ENCODE data around the gene KRT72. TPM values are rescaled to one million over a fixed set of nuclear protein-coding genes. Genes with fewer than 3 reads are reported as not detected.
"Not testable (repeated sequence)": the region's sequence is repeated elsewhere in the genome, so short reads cannot be mapped to it uniquely, and the experiment has no call there.

KRT72 gene
- total RNA-seq, 2 experiments from 2014 or later: 2.3 TPM

DNA sequence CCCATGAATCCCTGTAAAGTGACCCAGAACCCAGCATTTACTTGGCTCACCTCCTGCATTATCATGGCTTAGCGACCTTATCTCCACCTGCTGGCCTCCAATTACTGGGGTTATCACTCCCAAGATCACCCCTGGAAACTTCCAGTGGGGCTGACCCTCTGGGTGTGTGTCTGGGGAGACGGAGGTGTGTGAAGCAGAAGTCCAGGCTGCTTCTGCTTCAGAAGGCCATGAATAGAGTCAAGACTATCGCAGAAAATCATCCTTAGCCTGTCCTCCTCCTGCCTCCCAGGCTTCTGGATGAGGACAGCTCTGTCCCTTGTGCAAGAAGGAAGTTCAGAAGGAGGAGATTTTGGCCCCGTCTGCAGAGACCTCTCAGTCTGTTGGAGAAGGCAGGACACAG is 408 bp upstream of the KRT72 start:
- H3K4me1 Mint-ChIP-seq (ENCODE audit: low read depth): peaks cover 46% of the 10 kb centered on the region

DNA sequence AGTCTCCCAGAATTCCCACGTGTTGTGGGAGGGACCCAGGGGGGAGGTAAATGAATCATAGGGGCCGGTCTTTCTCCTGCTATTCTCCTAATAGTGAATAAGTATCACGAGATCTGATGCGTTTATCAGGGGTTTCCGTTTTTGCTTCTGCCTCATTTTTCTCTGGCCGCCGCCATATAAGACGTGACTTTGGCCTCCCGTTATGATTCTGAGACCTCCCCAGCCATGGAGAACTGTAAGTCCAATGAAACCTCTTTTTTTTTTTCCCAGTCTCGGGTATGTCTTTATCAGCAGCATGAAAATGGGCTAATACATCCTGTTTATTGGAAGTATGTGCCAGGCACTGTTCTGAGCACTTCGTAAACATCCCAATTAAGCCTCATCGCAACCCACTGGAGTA is 788 bp downstream of the KRT72 start:
- no peaks in the 10 kb centered on the region for H3K9me3 Mint-ChIP-seq
- no peak overlapping the region for H3K27ac Mint-ChIP-seq
- no peaks in the 10 kb centered on the region for H3K27me3 Mint-ChIP-seq (ENCODE audit: low read depth)
- DNase-seq: no peak
- H3K4me1 Mint-ChIP-seq (ENCODE audit: low read depth): peaks cover 37% of the 10 kb centered on the region
- intact Hi-C loops (cut with micrococcal nuclease): no loop called here
- no peaks in the 10 kb centered on the region for H3K36me3 Mint-ChIP-seq (ENCODE audit: low read depth)
- no peak overlapping the region for H3K4me3 Mint-ChIP-seq
- CTCF ChIA-PET: interaction anchor here (1.2 kb wide), 1 partner anchor 279 kb away, joined by 3 read pairs; no protein-coding TSS in a partner anchor

More for the DNA sequence above, 408 bp upstream of the KRT72 start:
- intact Hi-C loops (cut with micrococcal nuclease): no loop called here
- Mint-ChIP-seq H3K9me3 (no peaks in the 10 kb centered on the region), H3K27me3 (ENCODE audit: low read depth) (no peaks in the 10 kb centered on the region), H3K27ac (no peak overlapping the region), H3K36me3 (ENCODE audit: low read depth) (peaks cover under 1% of the 10 kb centered on the region), H3K4me3 (no peak overlapping the region)
- DNase-seq: peak; percentile 3
- CTCF ChIA-PET: interaction anchor here (1.0 kb wide), 1 partner anchor 15 kb away, joined by 3 read pairs; no protein-coding TSS in a partner anchor

DNA sequence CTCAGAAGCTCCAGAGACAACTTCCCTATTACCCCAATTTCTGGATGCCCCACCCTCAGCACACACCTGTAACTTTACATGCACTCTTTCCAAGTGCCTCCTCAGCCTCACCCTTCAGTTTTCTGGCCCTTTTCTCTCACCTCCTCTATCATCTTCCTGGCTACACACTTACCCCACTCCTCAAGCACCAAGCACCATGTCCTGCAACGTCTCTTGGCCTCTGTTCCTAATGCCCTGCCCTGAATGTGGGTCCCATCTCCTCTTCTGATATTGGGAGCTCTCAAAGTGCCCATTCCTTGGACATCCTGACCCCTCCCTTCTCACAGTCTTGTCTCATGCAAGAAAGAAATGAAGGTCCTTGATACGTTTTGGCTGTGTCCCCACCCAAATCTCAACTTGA is 1.2 kb downstream of the KRT72 start:
- Mint-ChIP-seq H3K36me3 (ENCODE audit: low read depth) (no peaks in the 10 kb centered on the region), H3K27me3 (ENCODE audit: low read depth) (no peaks in the 10 kb centered on the region), H3K4me1 (ENCODE audit: low read depth) (peaks cover 34% of the 10 kb centered on the region), H3K9me3 (no peaks in the 10 kb centered on the region), H3K27ac (no peak overlapping the region), H3K4me3 (no peak overlapping the region)
- no peak for DNase-seq
- intact Hi-C loops (cut with micrococcal nuclease): no loop called here
- CTCF ChIA-PET: interaction anchor here (0.7 to 1.2 kb wide), 2 partner anchors 14 to 280 kb away, joined by 3 read pairs; no protein-coding TSS in a partner anchor

DNA sequence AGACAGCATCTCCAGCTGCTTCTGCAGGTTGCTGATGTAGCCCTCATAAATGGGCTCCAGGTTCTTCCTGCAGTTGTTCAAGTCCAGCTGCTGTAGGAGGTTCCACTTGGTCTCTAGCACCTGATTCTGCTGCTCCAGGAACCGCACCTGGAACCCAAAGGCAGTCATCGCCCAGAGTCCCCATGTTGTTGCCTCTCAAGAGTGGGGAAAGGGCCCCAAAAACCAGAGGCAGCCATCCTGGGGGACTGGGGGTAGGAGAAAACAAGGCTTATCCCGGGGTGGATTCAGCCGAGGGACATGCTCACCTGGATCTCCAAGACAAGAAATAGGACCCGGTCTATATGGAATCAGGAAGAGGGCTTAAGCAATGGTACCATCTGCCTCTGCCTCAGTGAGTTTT is 2.3 kb downstream of the KRT72 start:
- no peaks in the 10 kb centered on the region for H3K27me3 Mint-ChIP-seq (ENCODE audit: low read depth)
- no peaks in the 10 kb centered on the region for H3K9me3 Mint-ChIP-seq
- no peak overlapping the region for H3K27ac Mint-ChIP-seq
- CTCF ChIA-PET: interaction anchor here (0.9 kb wide), 1 partner anchor 94 kb away, joined by 3 read pairs; no protein-coding TSS in a partner anchor
- intact Hi-C loops (cut with micrococcal nuclease): no loop called here
- no peak overlapping the region for H3K4me3 Mint-ChIP-seq
- peaks cover 24% of the 10 kb centered on the region for H3K4me1 Mint-ChIP-seq (ENCODE audit: low read depth)
- DNase-seq: no peak
- H3K36me3 Mint-ChIP-seq (ENCODE audit: low read depth): no peaks in the 10 kb centered on the region

DNA sequence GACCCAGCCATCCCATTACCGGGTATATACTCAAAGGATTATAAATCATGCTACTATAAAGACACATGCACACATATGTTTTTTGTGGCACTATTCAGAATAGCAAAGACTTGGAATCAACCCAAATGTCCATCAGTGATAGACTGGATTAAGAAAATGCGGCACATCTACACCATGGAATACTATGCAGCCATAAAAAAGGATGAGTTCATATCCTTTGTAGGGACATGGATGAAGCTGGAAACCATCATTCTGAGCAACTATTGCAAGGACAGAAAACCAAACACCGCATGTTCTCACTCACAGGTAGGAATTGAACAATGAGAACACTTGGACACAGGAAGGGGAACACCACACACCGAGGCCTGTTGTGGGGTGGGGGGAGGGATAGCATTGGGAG is 7.0 kb downstream of the KRT72 start:
- H3K36me3 Mint-ChIP-seq (ENCODE audit: low read depth); H3K27ac Mint-ChIP-seq; H3K4me1 Mint-ChIP-seq (ENCODE audit: low read depth); DNase-seq; H3K9me3 Mint-ChIP-seq; H3K27me3 Mint-ChIP-seq (ENCODE audit: low read depth); intact Hi-C loops (cut with micrococcal nuclease); H3K4me3 Mint-ChIP-seq: not testable (repeated sequence)
- CTCF ChIA-PET: interaction anchor here (0.7 to 1.6 kb wide), 2 partner anchors 12 to 277 kb away, joined by 4 to 5 read pairs; no protein-coding TSS in a partner anchor

DNA sequence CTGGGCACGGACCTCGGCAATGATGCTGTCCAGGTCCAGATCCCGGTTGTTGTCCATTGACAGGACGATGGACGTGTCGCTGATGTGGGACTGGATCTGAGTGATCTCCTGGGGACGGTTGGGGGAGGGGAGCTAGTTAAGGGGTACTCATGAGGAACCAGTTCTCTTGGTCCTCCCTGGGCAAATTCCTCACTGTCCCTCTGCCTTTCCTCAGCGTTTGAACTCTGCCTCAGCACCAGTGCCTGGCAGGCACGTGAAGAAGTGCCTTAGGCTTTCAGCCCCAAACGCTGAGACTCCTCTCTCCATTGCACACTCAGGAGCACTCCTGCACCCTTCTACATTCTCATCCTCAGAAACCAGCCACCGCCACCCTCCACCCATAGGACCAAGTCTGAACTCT is 9.7 kb downstream of the KRT72 start:
- CTCF ChIA-PET: interaction anchor here (0.9 to 10.7 kb wide), 3 partner anchors 9 to 288 kb away, joined by 3 to 126 read pairs (median 4); no protein-coding TSS in a partner anchor
- no peaks in the 10 kb centered on the region for H3K27me3 Mint-ChIP-seq (ENCODE audit: low read depth)
- H3K4me1 Mint-ChIP-seq (ENCODE audit: low read depth): peaks cover 11% of the 10 kb centered on the region
- DNase-seq: no peak
- intact Hi-C loops (cut with micrococcal nuclease): no loop called here
- H3K9me3 Mint-ChIP-seq: no peaks in the 10 kb centered on the region
- H3K27ac Mint-ChIP-seq: no peak overlapping the region
- no peak overlapping the region for H3K4me3 Mint-ChIP-seq
- no peaks in the 10 kb centered on the region for H3K36me3 Mint-ChIP-seq (ENCODE audit: low read depth)

DNA sequence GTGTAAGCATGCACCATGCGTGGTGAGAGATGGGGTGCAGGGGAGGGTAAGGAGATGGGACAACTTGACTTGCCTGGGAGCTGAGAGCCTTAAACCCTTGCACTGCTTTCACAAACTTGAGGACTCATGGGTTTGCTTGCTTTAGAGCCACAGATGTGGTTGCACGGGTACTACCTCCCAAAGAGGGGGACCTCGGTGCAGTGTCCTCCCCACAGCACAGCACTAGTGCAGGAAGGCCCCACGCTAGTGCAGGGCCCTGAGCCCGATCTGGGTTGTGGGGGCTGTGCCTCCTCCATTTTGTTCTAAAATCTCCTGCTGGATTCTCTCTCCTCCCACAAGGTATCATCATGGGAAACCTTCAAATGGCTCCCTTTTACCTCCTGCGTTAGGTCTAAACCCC is 11.2 kb downstream of the KRT72 start:
- Mint-ChIP-seq H3K27ac (no peak overlapping the region), H3K36me3 (ENCODE audit: low read depth) (no peaks in the 10 kb centered on the region)
- intact Hi-C loops (cut with micrococcal nuclease): no loop called here

DNA sequence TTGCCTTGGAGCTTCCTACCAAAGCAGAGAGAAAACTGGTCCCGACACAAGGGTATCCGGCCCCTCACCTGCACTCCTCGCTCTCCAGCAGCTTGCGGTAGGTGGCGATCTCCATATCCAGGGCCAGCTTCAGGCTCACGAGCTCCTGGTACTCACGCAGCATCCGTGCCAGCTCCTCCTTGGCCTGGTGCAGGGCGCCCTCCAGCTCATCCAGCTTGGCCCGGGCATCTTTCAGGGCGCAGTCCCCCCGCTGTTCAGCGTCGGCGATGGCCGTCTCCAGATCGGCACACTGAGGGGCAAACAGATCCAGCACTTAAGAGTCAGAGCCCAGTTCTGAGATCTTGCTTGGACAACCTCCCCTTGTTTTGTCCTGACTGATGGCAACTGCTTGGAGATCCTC is 13.7 kb downstream of the KRT72 start:
- no peak overlapping the region for H3K27ac Mint-ChIP-seq
- CTCF ChIA-PET: interaction anchor here (0.6 to 10.7 kb wide), 5 partner anchors 9 to 291 kb away, joined by 3 to 126 read pairs (median 3); no protein-coding TSS in a partner anchor

More for the DNA sequence above, 11.2 kb downstream of the KRT72 start:
- no peaks in the 10 kb centered on the region for H3K27me3 Mint-ChIP-seq (ENCODE audit: low read depth)
- peaks cover 26% of the 10 kb centered on the region for H3K4me1 Mint-ChIP-seq (ENCODE audit: low read depth)
- DNase-seq: no peak
- H3K9me3 Mint-ChIP-seq: no peaks in the 10 kb centered on the region
- no peak overlapping the region for H3K4me3 Mint-ChIP-seq
- CTCF ChIA-PET: interaction anchor here (1.1 to 10.7 kb wide), 3 partner anchors 12 to 289 kb away, joined by 5 to 126 read pairs (median 37); no protein-coding TSS in a partner anchor

DNA sequence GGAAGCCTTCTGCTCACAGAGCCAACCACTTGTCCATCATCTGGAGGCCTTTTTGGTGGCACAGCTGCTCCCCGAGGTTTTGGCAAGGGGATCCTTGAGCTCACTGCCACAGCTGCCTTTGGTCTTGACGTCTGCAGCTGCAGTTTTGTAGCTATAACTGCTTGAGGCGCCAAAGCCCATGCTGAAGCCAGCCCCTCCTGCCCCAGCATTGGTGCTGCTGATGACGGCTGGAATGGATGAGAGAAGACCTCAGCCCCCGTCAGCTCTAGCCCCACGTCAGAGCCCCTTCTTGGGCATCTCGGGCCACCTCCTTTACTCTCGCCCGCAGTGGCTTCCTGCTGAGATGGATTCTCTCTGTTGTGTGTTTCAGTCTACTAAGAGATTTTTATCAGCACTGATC is 15.3 kb downstream of the KRT72 start:
- DNase-seq: peak; percentile 65
- H3K27ac Mint-ChIP-seq: peak overlapping the region; percentile 15
- H3K36me3 Mint-ChIP-seq (ENCODE audit: low read depth): no peaks in the 10 kb centered on the region
- no peaks in the 10 kb centered on the region for H3K27me3 Mint-ChIP-seq (ENCODE audit: low read depth)
- CTCF ChIA-PET: interaction anchor here (0.6 to 10.7 kb wide), 9 partner anchors 14 to 394 kb away, joined by 3 to 126 read pairs (median 6); no protein-coding TSS in a partner anchor
- H3K9me3 Mint-ChIP-seq: no peaks in the 10 kb centered on the region
- intact Hi-C loops (cut with micrococcal nuclease): loop anchor here (10.0 kb wide), 1 partner anchor 399 kb away; no protein-coding TSS in a partner anchor
- H3K4me1 Mint-ChIP-seq (ENCODE audit: low read depth): peaks cover 38% of the 10 kb centered on the region
- no peak overlapping the region for H3K4me3 Mint-ChIP-seq

More for the DNA sequence above, 13.7 kb downstream of the KRT72 start:
- intact Hi-C loops (cut with micrococcal nuclease): loop anchor here (10.0 kb wide), 1 partner anchor 397 kb away; no protein-coding TSS in a partner anchor
- H3K36me3 Mint-ChIP-seq (ENCODE audit: low read depth): no peaks in the 10 kb centered on the region
- H3K9me3 Mint-ChIP-seq: no peaks in the 10 kb centered on the region
- H3K4me3 Mint-ChIP-seq: no peak overlapping the region
- H3K27me3 Mint-ChIP-seq (ENCODE audit: low read depth): no peaks in the 10 kb centered on the region
- no peak for DNase-seq
- peaks cover 40% of the 10 kb centered on the region for H3K4me1 Mint-ChIP-seq (ENCODE audit: low read depth)

DNA sequence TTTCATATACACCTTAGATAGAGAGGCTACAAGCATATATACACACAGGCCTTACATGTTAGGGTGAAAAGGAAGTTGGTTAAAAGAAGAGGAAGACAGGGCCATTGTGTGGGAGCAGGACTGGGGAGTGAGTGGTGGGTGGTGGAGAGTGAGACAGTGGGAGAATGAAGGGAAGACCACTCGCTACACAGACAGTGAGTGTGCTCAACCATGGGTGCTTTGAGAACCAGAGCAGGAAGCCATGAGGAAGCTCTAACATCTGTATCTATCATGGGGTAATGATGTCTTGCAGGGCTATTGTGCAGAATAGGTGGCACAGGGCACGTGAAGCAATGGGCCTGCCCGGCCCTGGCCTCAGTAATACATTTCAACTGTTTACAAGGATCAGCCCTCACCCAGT is 16.2 kb downstream of the KRT72 start:
- Mint-ChIP-seq H3K36me3 (ENCODE audit: low read depth) (no peaks in the 10 kb centered on the region), H3K27ac (no peak overlapping the region), H3K27me3 (ENCODE audit: low read depth) (no peaks in the 10 kb centered on the region), H3K4me1 (ENCODE audit: low read depth) (peaks cover 47% of the 10 kb centered on the region), H3K4me3 (no peak overlapping the region), H3K9me3 (no peaks in the 10 kb centered on the region)
- intact Hi-C loops (cut with micrococcal nuclease): loop anchor here (10.0 kb wide), 1 partner anchor 400 kb away; no protein-coding TSS in a partner anchor
- no peak for DNase-seq
- CTCF ChIA-PET: interaction anchor here (0.6 to 10.7 kb wide), 10 partner anchors 25 to 395 kb away, joined by 3 to 126 read pairs (median 5); no protein-coding TSS in a partner anchor

DNA sequence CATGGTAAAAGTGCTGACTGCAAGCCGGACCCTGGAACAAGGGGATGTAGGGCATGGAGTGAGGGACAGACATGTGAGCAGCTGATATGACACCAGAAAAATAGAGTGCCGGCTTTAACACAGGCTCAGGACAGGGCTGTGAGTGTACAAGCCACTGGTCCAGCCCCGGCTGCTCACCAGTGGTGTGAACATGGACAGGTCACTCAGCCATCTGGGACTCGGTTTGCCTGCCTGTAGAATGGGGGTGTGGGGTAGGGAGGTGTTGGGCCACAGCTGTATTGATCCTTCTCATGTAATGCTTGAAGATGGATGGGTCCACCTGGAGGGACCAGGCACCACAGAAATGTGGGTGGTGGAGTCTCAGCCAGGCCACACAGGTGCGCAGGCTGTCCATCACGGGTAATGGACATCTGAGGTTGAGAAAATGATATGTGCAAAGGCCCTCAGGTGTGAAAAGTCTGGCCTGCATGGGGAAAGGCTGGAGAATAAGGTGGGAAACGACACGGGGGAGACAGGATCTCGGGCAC is 17.0 kb downstream of the KRT72 start:
- Mint-ChIP-seq H3K9me3 (no peaks in the 10 kb centered on the region), H3K4me3 (no peak overlapping the region), H3K27ac (no peak overlapping the region), H3K4me1 (ENCODE audit: low read depth) (peaks cover 49% of the 10 kb centered on the region), H3K27me3 (ENCODE audit: low read depth) (no peaks in the 10 kb centered on the region), H3K36me3 (ENCODE audit: low read depth) (no peaks in the 10 kb centered on the region)
- no peak for DNase-seq
- intact Hi-C loops (cut with micrococcal nuclease): loop anchor here (5.0 to 10.0 kb wide), 2 partner anchors 212 to 401 kb away; no protein-coding TSS in a partner anchor
- CTCF ChIA-PET: interaction anchor here (0.7 to 10.7 kb wide), 15 partner anchors 13 to 397 kb away, joined by 3 to 126 read pairs (median 5); no protein-coding TSS in a partner anchor

DNA sequence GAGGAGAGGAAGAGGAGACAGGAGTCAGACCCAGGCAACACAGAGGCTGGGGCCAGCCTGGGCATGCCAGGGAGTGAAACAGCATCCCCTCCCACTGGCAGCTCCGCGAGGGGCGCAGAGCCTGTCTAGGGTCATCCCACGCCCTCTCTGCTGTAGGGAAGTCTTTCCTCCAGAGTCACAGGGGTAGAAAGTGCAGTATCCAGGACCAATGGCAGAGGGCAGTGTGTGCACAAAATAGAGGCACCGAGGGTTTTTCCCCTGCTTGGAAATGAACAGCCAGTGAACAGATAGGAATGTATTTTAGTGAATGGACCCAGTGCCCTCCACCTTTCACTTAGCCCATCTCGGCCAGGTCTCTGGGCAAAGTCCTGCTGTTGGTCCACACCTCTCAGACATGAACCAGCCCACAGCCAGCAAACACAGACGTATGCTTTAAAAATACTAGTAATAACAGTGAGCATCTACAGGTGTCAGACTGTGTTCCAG is 18.2 kb downstream of the KRT72 start:
- DNase-seq: peak; percentile 84
- no peaks in the 10 kb centered on the region for H3K36me3 Mint-ChIP-seq (ENCODE audit: low read depth)
- no peak overlapping the region for H3K4me3 Mint-ChIP-seq
- intact Hi-C loops (cut with micrococcal nuclease): loop anchor here (1.0 to 10.0 kb wide), 7 partner anchors 27 to 426 kb away; no protein-coding TSS in a partner anchor
- H3K27me3 Mint-ChIP-seq (ENCODE audit: low read depth): no peaks in the 10 kb centered on the region
- no peak overlapping the region for H3K27ac Mint-ChIP-seq
- peaks cover 49% of the 10 kb centered on the region for H3K4me1 Mint-ChIP-seq (ENCODE audit: low read depth)
- CTCF ChIA-PET: interaction anchor here (0.5 to 10.7 kb wide), 23 partner anchors 8 to 398 kb away, joined by 3 to 126 read pairs (median 3); partner anchors contain the start of gene KRT74
- no peaks in the 10 kb centered on the region for H3K9me3 Mint-ChIP-seq

Measured in activated naive CD4-positive, alpha-beta T cell treated with anti-CD3 and anti-CD28 coated beads for 36 hours (primary cell).